SK-N-SH treated with all-trans-retinoic acid at 6 μM for 48 hours (cell line): ENCODE results near the gene PLXDC2.

ENCODE experiments used
- TOX ChIP-seq: fragments of 250-450 bp; sonication (Bioruptor Pico); IDR thresholded peaks from 2 replicates; pipeline ENCODE4 v1.8.0; 2021; ENCODE audit warnings: mild to moderate bottlenecking, moderate library complexity, borderline replicate concordance
- ZNF565 ChIP-seq: fragments of 450-650 bp; formaldehyde crosslinking; conservative IDR thresholded peaks from 2 replicates; pipeline ENCODE4 v1.5.0; 2020; ENCODE audit warnings: low read depth, mild to moderate bottlenecking, moderate library complexity
- ZNF70 ChIP-seq: fragments of 450-650 bp; formaldehyde crosslinking; IDR thresholded peaks from 2 replicates; pipeline ENCODE4 v1.5.0; 2020; ENCODE audit warnings: mild to moderate bottlenecking, moderate library complexity
- TF ChIP-seq, protein P1 (sequence below): fragments of 250-450 bp; sonication (Bioruptor Pico); IDR thresholded peaks from 2 replicates; pipeline ENCODE4 v1.5.0; 2020; ENCODE audit warnings: mild to moderate bottlenecking, moderate library complexity
- TF ChIP-seq, protein P2 (sequence below): fragments of 250-450 bp; sonication (Bioruptor Pico); IDR thresholded peaks from 2 replicates; pipeline ENCODE4 v1.5.1; 2020; ENCODE audit warnings: low read depth, mild to moderate bottlenecking, moderate library complexity

DNA sequence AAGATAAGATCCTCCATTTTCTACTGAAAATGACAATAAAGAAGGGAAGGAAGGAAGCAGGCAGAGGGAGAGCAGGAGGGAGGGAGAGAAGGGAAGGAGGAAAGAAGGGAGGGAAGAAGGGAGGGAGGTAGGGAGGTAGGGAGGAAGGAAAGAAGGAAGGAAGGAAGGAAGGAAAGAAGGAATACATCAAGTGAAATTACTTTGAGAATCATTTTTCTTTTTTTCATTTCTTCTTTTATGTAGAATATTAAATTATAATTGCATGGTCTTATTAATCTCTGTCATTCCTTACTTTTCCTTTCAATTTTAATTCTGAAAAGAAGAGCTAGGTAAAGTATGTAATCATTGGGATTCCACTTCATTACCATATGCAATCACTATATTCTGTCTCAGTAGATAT lies 97.8 kb downstream of the PLXDC2 start:
- TF ChIP-seq TOX (CRISPR knock-in tag) (no peak), ZNF70 (CRISPR knock-in tag) (no peak), ZNF565 (CRISPR knock-in tag) (no peak)
- TF ChIP-seq, protein P1, sequence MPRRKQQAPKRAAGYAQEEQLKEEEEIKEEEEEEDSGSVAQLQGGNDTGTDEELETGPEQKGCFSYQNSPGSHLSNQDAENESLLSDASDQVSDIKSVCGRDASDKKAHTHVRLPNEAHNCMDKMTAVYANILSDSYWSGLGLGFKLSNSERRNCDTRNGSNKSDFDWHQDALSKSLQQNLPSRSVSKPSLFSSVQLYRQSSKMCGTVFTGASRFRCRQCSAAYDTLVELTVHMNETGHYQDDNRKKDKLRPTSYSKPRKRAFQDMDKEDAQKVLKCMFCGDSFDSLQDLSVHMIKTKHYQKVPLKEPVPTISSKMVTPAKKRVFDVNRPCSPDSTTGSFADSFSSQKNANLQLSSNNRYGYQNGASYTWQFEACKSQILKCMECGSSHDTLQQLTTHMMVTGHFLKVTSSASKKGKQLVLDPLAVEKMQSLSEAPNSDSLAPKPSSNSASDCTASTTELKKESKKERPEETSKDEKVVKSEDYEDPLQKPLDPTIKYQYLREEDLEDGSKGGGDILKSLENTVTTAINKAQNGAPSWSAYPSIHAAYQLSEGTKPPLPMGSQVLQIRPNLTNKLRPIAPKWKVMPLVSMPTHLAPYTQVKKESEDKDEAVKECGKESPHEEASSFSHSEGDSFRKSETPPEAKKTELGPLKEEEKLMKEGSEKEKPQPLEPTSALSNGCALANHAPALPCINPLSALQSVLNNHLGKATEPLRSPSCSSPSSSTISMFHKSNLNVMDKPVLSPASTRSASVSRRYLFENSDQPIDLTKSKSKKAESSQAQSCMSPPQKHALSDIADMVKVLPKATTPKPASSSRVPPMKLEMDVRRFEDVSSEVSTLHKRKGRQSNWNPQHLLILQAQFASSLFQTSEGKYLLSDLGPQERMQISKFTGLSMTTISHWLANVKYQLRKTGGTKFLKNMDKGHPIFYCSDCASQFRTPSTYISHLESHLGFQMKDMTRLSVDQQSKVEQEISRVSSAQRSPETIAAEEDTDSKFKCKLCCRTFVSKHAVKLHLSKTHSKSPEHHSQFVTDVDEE (CRISPR knock-in tag) = no peak
- TF ChIP-seq, protein P2, sequence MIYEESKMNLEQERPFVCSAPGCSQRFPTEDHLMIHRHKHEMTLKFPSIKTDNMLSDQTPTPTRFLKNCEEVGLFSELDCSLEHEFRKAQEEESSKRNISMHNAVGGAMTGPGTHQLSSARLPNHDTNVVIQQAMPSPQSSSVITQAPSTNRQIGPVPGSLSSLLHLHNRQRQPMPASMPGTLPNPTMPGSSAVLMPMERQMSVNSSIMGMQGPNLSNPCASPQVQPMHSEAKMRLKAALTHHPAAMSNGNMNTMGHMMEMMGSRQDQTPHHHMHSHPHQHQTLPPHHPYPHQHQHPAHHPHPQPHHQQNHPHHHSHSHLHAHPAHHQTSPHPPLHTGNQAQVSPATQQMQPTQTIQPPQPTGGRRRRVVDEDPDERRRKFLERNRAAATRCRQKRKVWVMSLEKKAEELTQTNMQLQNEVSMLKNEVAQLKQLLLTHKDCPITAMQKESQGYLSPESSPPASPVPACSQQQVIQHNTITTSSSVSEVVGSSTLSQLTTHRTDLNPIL (CRISPR knock-in tag) = no peak
